Skeletal muscle satellite cell (primary cell): ENCODE data around the gene DAPK1.

Experiments used
- H3K27me3 ChIP-seq: 2 replicates; pipeline ENCODE4 v1.7.0; 2013; ENCODE audit warnings: low read length; ENCODE audit not compliant: control insufficient read depth, insufficient read depth
- H3K36me3 ChIP-seq: 2 replicates; pipeline ENCODE4 v1.7.0; 2013; ENCODE audit warnings: mild to moderate bottlenecking, control low read depth, low read length; ENCODE audit not compliant: insufficient read depth
- H3K4me1 ChIP-seq: 2 replicates; pipeline ENCODE4 v1.7.0; 2013; ENCODE audit warnings: low read length; ENCODE audit not compliant: control insufficient read depth, insufficient read depth
- H3K4me2 ChIP-seq: 2 replicates; pipeline ENCODE4 v1.7.0; 2013; ENCODE audit warnings: mild to moderate bottlenecking, low read length
- H3K4me3 ChIP-seq: 2 replicates; pipeline ENCODE4 v1.7.0; 2013; ENCODE audit warnings: low read length
- H3K9ac ChIP-seq: 2 replicates; pipeline ENCODE4 v1.7.0; 2013; ENCODE audit warnings: mild to moderate bottlenecking, low read depth, low read length, moderate library complexity
- H3K9me3 ChIP-seq: replicated peaks from 2 replicates; pipeline ENCODE4 v1.7.0; 2013; ENCODE audit warnings: mild to moderate bottlenecking, control low read depth, low read length

Gene DAPK1

DNA sequence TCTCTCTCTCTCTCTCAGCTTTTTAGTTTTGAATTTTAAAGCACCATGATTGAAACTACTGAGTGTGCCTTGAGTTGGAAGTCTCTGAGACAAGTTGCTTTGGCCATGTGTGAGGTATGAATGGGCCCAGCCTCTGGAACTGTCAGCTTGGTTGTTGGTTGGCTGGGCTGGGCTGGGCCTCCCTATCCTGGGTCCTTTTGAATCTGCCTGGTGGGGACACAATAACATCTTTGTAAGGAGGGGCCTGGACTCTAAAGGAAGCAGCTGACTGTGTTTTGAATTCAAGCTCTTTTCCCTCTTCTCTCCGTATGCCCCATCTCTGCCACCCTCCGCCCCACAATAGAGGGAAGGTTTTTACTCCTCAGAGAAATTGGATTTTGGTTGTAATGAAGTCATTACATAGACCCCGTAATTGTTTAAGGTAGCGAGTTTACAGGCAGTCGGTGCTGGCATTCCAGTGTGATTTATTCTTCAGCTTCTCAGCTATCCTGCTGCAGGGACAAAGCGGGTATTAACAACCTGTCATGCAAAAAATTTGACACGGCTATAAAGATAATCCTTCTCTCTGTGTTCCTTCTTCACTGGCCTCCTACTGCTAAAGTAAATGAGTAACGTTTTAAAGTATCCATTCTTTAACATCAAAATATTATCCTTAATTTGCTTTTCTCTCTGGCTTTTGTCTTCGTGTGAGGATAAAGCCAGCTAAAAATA lies 105.4 kb downstream of the DAPK1 start:
- no peaks in the 10 kb centered on the region for H3K9me3 ChIP-seq
- peaks cover 43% of the 10 kb centered on the region for H3K4me1 ChIP-seq
- H3K27me3 ChIP-seq, result no peaks in the 10 kb centered on the region
- H3K9ac ChIP-seq, result no peak overlapping the region
- H3K4me2 ChIP-seq, result no peak overlapping the region
- no peak overlapping the region for H3K4me3 ChIP-seq
- H3K36me3 ChIP-seq, result peaks cover 17% of the 10 kb centered on the region

DNA sequence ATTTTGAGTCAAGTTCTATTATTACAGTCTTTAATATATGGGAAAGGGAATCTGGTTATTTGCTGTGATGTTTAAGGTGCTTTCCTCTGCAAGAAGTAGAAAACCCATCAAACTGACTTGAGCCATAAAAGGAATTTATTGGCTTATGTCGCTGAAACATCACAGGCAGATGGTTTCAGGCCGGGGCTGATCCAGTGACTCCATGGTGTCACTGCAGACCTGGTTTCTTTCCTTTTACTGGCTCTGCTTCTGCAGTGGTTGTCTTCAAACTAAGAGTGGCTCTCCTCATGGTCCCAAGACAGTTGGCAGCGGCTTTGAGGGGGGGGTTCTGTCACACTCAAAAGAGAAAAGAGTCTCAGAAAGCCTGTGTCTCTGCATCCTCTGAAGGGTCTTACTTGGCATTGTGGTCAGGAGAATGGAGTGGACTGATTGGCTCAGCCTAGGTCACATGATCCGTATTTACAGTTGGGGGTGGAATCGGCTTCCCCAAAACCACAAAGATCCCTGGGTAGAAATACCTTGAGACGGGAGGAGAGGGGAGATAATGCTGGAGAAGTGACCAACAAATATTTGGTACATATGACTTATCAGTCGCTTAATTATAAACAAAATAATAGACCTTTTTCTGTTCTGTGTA lies 106.3 kb downstream of the DAPK1 start:
- H3K4me2 ChIP-seq, result no peak overlapping the region
- H3K4me1 ChIP-seq, result peaks cover 43% of the 10 kb centered on the region
- peaks cover 20% of the 10 kb centered on the region for H3K36me3 ChIP-seq
- H3K9ac ChIP-seq, result no peak overlapping the region
- H3K4me3 ChIP-seq, result no peak overlapping the region
- no peaks in the 10 kb centered on the region for H3K27me3 ChIP-seq
- H3K9me3 ChIP-seq, result no peaks in the 10 kb centered on the region

GRCh38 chr9:87604886-87605588 lies 107.4 kb downstream of the DAPK1 start:
- no peaks in the 10 kb centered on the region for H3K27me3 ChIP-seq
- no peak overlapping the region for H3K4me3 ChIP-seq
- H3K9ac ChIP-seq, result no peak overlapping the region
- H3K9me3 ChIP-seq, result no peaks in the 10 kb centered on the region
- peaks cover 34% of the 10 kb centered on the region for H3K4me1 ChIP-seq
- peaks cover 23% of the 10 kb centered on the region for H3K36me3 ChIP-seq
- no peak overlapping the region for H3K4me2 ChIP-seq

- Histone ChIP-seq H3K27me3 (no peaks in the 10 kb centered on the region), H3K9ac (no peak overlapping the region), H3K9me3 (no peaks in the 10 kb centered on the region), H3K36me3 (peaks cover 23% of the 10 kb centered on the region), H3K4me2 (no peak overlapping the region), H3K4me3 (no peak overlapping the region), H3K4me1 (peaks cover 31% of the 10 kb centered on the region)
Observed at GRCh38 chr9:87605676-87606075, 108.0 kb downstream of the DAPK1 start.

DNA sequence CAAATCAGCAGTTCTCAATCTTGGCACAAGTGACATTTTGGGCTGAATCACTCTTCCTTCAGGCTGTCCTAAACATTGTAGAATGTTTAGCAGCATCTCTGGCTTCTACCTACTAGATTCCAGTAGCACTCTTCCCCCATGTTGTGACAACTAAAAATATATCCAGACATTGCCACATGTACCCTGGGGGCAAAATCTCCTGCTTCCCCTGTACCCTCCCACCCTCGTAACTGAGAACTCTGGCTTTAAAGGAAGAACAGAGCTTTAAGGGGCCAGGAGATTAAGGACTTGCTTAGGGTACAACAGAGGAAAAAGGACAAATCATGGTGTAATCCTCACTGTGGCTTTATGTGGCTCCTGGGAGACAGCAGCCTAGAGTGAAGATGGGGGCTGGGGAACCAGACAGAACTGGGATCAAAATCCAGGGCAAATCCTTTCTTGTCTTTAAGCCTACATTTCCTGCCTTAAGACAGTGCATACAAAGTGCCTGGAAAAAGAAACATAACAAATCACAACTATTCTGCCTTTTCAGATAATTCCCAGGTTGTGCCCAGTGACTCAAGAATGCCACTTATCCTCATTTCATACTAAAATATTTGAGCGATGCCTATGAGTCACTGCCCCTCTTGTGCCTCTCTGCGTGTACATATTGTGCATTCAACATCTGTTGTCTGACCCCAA lies 109.3 kb downstream of the DAPK1 start:
- Histone ChIP-seq H3K4me3 (peak overlapping the region; percentile 20), H3K36me3 (peaks cover 23% of the 10 kb centered on the region)

GRCh38 chr9:87607859-87608258 lies 110.2 kb downstream of the DAPK1 start:
- Histone ChIP-seq H3K4me2 (peak overlapping the region; percentile 18), H3K9ac (peak overlapping the region; percentile 7), H3K27me3 (no peaks in the 10 kb centered on the region), H3K9me3 (no peaks in the 10 kb centered on the region), H3K4me3 (no peak overlapping the region), H3K36me3 (peaks cover 28% of the 10 kb centered on the region), H3K4me1 (peaks cover 29% of the 10 kb centered on the region)

More for the DNA sequence above, 109.3 kb downstream of the DAPK1 start:
- Histone ChIP-seq H3K4me2 (peak overlapping the region; percentile 59), H3K27me3 (no peaks in the 10 kb centered on the region), H3K4me1 (peaks cover 29% of the 10 kb centered on the region), H3K9me3 (no peaks in the 10 kb centered on the region), H3K9ac (peak overlapping the region; percentile 75)

GRCh38 chr9:87609002-87609401 lies 111.3 kb downstream of the DAPK1 start:
- no peaks in the 10 kb centered on the region for H3K27me3 ChIP-seq
- no peak overlapping the region for H3K4me3 ChIP-seq
- H3K4me2 ChIP-seq, result no peak overlapping the region
- no peak overlapping the region for H3K9ac ChIP-seq
- peaks cover 28% of the 10 kb centered on the region for H3K36me3 ChIP-seq
- H3K9me3 ChIP-seq, result no peaks in the 10 kb centered on the region
- peaks cover 29% of the 10 kb centered on the region for H3K4me1 ChIP-seq

DNA sequence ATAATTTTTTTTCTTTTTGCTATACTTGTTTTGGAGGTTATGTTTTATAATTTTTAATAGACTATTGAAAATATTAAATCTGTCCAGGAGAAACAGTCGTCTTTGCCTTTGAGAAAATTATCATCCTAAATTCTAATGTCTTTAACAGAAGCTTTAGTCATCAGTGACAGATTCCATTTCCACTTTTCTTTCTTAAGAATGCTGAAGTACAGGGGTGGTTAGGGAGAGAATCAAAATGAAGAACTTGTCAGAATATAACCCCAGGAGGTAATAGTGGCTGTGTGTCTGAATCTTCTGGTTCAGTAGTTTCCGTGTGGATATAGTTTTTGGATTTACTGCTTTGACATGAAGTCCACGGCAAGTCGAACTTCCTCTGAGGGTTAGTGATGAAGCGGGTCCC lies 111.8 kb downstream of the DAPK1 start:
- H3K9me3 ChIP-seq, result no peaks in the 10 kb centered on the region
- peaks cover 28% of the 10 kb centered on the region for H3K36me3 ChIP-seq
- H3K4me1 ChIP-seq, result peaks cover 29% of the 10 kb centered on the region

GRCh38 chr9:87610200-87611155 lies 112.8 kb downstream of the DAPK1 start:
- Histone ChIP-seq H3K36me3 (peaks cover 20% of the 10 kb centered on the region), H3K27me3 (no peaks in the 10 kb centered on the region), H3K4me1 (peaks cover 29% of the 10 kb centered on the region), H3K9me3 (no peaks in the 10 kb centered on the region), H3K4me2 (no peak overlapping the region), H3K9ac (no peak overlapping the region), H3K4me3 (no peak overlapping the region)

More for the DNA sequence above, 111.8 kb downstream of the DAPK1 start:
- no peak overlapping the region for H3K4me2 ChIP-seq
- no peak overlapping the region for H3K4me3 ChIP-seq
- H3K9ac ChIP-seq, result no peak overlapping the region
- no peaks in the 10 kb centered on the region for H3K27me3 ChIP-seq

DNA sequence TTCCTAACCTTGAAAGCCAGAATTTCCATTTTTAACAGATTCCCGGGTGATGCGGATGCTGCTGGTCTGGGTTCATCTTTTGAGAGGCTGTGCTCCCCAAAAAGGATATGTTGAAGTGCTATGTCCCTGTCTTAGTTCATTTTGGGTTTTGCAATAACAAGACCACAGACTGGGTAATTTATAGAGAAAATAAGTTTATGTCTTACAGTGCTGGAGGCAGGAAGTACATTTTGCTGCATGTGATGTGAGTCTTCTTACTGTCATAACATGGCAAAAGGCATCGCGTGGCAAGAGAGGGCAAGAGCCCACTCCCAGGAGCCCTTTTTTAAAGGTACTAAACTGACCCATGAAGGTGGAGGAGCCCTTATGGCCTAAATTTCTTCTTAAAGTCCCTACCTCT lies 114.1 kb downstream of the DAPK1 start:
- Histone ChIP-seq H3K4me2 (no peak overlapping the region), H3K27me3 (no peaks in the 10 kb centered on the region), H3K4me3 (no peak overlapping the region), H3K36me3 (peaks cover 24% of the 10 kb centered on the region), H3K9ac (no peak overlapping the region), H3K9me3 (no peaks in the 10 kb centered on the region), H3K4me1 (peaks cover 20% of the 10 kb centered on the region)
